Panc1 (cell line): ENCODE data around the gene AGBL4. TPM values are rescaled to one million over a fixed set of nuclear protein-coding genes. Genes with fewer than 3 reads are reported as not detected.

Experiments used
- ATAC-seq: fragments of 200-7000 bp; cut with Tn5 transposase; 2 replicates; pipeline ENCODE4 v1.9.1; 2020; ENCODE audit warnings: mild to moderate bottlenecking, moderate library complexity
- BruUV-seq: library from RNA; stranded (reverse); fragments of 400-500 nt; replicated peaks from 2 replicates; lab custom pipeline; 2021; lab: Mats Ljungman, UMichigan
- CTCF ChIA-PET: fragments of 300-600 bp; sonication (Branson Sonifier 250); formaldehyde crosslinking; loops from one replicate; lab custom pipeline; 2022; ENCODE audit warnings: antibody characterized with exemption; lab: Charles Lee
- POLR2A ChIA-PET: fragments of 300-600 bp; sonication (Branson Sonifier 250); formaldehyde crosslinking; loops from one replicate; lab custom pipeline; 2022; ENCODE audit warnings: antibody characterized with exemption; lab: Charles Lee
- DNase-seq: peaks from one replicate; pipeline ENCODE4 v3.0.0-alpha.2; 2010; ENCODE audit warnings: low read depth, low spot score
- H3K27ac ChIP-seq: 2 replicates; pipeline ENCODE4 v1.5.1; 2011; ENCODE audit warnings: mild to moderate bottlenecking, low read length, inconsistent platforms
- H3K27me3 ChIP-seq: fragments of 200-500 bp; sonication (Bioruptor generic); 2 replicates; pipeline ENCODE4 v1.6.0; 2014; ENCODE audit warnings: low read length, inconsistent platforms; ENCODE audit not compliant: control insufficient read depth, insufficient read depth
- H3K36me3 ChIP-seq: fragments of 200-500 bp; sonication (Bioruptor generic); 2 replicates; pipeline ENCODE4 v1.5.1; 2014; ENCODE audit warnings: inconsistent platforms, mild to moderate bottlenecking, low read length, moderate library complexity; ENCODE audit not compliant: control insufficient read depth, insufficient read depth
- H3K4me1 ChIP-seq: 2 replicates; pipeline ENCODE4 v1.5.1; 2011; ENCODE audit warnings: inconsistent platforms, mild to moderate bottlenecking, low read length, moderate library complexity; ENCODE audit not compliant: control insufficient read depth, insufficient read depth
- H3K4me3 ChIP-seq, 2 experiments: 2 replicates each; pipeline ENCODE4 v1.5.1; 2011 to 2012; ENCODE audit warnings: low read depth in 2 of 2, low read length in 2 of 2, mild to moderate bottlenecking in 2 of 2, inconsistent platforms in 1 of 2, moderate library complexity in 1 of 2
- H3K9me3 ChIP-seq: fragments of 200-500 bp; sonication (Bioruptor generic); 2 replicates; pipeline ENCODE4 v1.5.1; 2014; ENCODE audit warnings: low read depth, mild to moderate bottlenecking, inconsistent platforms, low read length, moderate library complexity; ENCODE audit not compliant: control insufficient read depth, insufficient read depth
- CTCF ChIP-seq: fragments of 450-650 bp; IDR thresholded peaks from 2 replicates; pipeline ENCODE4 v1.5.1; 2017; ENCODE audit warnings: mild to moderate bottlenecking
- POLR2AphosphoS5 ChIP-seq: IDR thresholded peaks from 2 replicates; pipeline ENCODE4 v1.6.1; 2012; ENCODE audit warnings: mild to moderate bottlenecking, low read depth, low read length, moderate library complexity
- SIN3A ChIP-seq: IDR thresholded peaks from 2 replicates; pipeline ENCODE4 v1.6.1; 2012; ENCODE audit warnings: low read depth, mild to moderate bottlenecking, low read length, moderate library complexity, borderline replicate concordance; ENCODE audit not compliant: insufficient read depth
- TCF7L2 ChIP-seq: IDR thresholded peaks from 2 replicates; pipeline ENCODE4 v1.6.1; 2011; ENCODE audit warnings: mild to moderate bottlenecking, low read depth, low read length, inconsistent platforms
- in situ Hi-C: cut with HindIII; loops from 2 replicates; pipeline ENCODE4 v1.10.0; 2016; ENCODE audit warnings: low sequenced_read_pairs, low pct_unique_long_range_greater_than_20kb
- intact Hi-C: fragments of 100-400 bp; cut with micrococcal nuclease; formaldehyde crosslinking; loops from one replicate; pipeline ENCODE4 v1.10.0; 2022; ENCODE audit not compliant: unreplicated experiment
- total RNA-seq: library from RNA; stranded (reverse); gene quantifications from one replicate; pipeline ENCODE4 v1.2.1, GENCODE V29; 2021; ENCODE audit not compliant: unreplicated experiment
- TF ChIP-seq, protein P1 (sequence below), 2 experiments: IDR thresholded peaks; 2 replicates each; pipeline ENCODE4 v1.6.1; 2011 to 2012; ENCODE audit warnings: low read depth in 2 of 2, control low read depth in 1 of 2, low read length in 1 of 2, mild to moderate bottlenecking in 1 of 2, moderate library complexity in 1 of 2; ENCODE audit not compliant: insufficient read depth in 1 of 2

Gene AGBL4
- total RNA-seq, 1 experiment from 2014 or later, result not detected

GRCh38 chr1:48820491-48820890 is 1203.3 kb downstream of the AGBL4 start:
- no TSS peak for BruUV-seq
- Histone ChIP-seq H3K9me3 (no peaks in the 10 kb centered on the region), H3K27ac (no peak overlapping the region), H3K27me3 (no peaks in the 10 kb centered on the region), H3K4me3 (no peak overlapping the region), H3K36me3 (no peaks in the 10 kb centered on the region), H3K4me1 (no peaks in the 10 kb centered on the region)
- intact Hi-C loops (loop anchor here (5.0 kb wide), 1 partner anchor 143 kb away; no protein-coding TSS in a partner anchor), in situ Hi-C loops (no loop called here)
- DNase-seq, result no peak
- ATAC-seq, result no peak
- ChIA-PET POLR2A (no interaction called here), CTCF (no interaction called here)
- TF ChIP-seq CTCF (no peak), TCF7L2 (no peak), SIN3A (no peak), POLR2AphosphoS5 (no peak)
- TF ChIP-seq, protein P1, sequence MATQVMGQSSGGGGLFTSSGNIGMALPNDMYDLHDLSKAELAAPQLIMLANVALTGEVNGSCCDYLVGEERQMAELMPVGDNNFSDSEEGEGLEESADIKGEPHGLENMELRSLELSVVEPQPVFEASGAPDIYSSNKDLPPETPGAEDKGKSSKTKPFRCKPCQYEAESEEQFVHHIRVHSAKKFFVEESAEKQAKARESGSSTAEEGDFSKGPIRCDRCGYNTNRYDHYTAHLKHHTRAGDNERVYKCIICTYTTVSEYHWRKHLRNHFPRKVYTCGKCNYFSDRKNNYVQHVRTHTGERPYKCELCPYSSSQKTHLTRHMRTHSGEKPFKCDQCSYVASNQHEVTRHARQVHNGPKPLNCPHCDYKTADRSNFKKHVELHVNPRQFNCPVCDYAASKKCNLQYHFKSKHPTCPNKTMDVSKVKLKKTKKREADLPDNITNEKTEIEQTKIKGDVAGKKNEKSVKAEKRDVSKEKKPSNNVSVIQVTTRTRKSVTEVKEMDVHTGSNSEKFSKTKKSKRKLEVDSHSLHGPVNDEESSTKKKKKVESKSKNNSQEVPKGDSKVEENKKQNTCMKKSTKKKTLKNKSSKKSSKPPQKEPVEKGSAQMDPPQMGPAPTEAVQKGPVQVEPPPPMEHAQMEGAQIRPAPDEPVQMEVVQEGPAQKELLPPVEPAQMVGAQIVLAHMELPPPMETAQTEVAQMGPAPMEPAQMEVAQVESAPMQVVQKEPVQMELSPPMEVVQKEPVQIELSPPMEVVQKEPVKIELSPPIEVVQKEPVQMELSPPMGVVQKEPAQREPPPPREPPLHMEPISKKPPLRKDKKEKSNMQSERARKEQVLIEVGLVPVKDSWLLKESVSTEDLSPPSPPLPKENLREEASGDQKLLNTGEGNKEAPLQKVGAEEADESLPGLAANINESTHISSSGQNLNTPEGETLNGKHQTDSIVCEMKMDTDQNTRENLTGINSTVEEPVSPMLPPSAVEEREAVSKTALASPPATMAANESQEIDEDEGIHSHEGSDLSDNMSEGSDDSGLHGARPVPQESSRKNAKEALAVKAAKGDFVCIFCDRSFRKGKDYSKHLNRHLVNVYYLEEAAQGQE (IDR thresholded peaks at IDR 0.05; ENCODE audit: insufficient read depth in 1 of 2, low read depth in 2 of 2, low read length in 1 of 2), result no peak

GRCh38 chr1:48817505-48818114 is 1206.1 kb downstream of the AGBL4 start:
- peak; percentile 28 for DNase-seq
- POLR2A ChIA-PET, result no interaction called here
- Histone ChIP-seq H3K27me3 (no peaks in the 10 kb centered on the region), H3K4me1 (no peaks in the 10 kb centered on the region), H3K9me3 (no peaks in the 10 kb centered on the region), H3K36me3 (no peaks in the 10 kb centered on the region), H3K27ac (no peak overlapping the region), H3K4me3 (no peak overlapping the region)
- intact Hi-C loops (loop anchor here (2.0 kb wide), 1 partner anchor 243 kb away; no protein-coding TSS in a partner anchor), in situ Hi-C loops (no loop called here)
- CTCF ChIA-PET, result interaction anchor here (1.3 kb wide), 1 partner anchor 140 kb away, joined by 11 read pairs; no protein-coding TSS in a partner anchor
- BruUV-seq, result no TSS peak
- peak; percentile 82 for ATAC-seq
- TF ChIP-seq POLR2AphosphoS5 (no peak), SIN3A (no peak), TCF7L2 (no peak), CTCF (peak; percentile 89)
- TF ChIP-seq, protein P1 (IDR thresholded peaks at IDR 0.05; ENCODE audit: insufficient read depth in 1 of 2, low read depth in 2 of 2, low read length in 1 of 2), result no peak
